ENCODE measurements around the gene TULP1.

Gene TULP1

DNA sequence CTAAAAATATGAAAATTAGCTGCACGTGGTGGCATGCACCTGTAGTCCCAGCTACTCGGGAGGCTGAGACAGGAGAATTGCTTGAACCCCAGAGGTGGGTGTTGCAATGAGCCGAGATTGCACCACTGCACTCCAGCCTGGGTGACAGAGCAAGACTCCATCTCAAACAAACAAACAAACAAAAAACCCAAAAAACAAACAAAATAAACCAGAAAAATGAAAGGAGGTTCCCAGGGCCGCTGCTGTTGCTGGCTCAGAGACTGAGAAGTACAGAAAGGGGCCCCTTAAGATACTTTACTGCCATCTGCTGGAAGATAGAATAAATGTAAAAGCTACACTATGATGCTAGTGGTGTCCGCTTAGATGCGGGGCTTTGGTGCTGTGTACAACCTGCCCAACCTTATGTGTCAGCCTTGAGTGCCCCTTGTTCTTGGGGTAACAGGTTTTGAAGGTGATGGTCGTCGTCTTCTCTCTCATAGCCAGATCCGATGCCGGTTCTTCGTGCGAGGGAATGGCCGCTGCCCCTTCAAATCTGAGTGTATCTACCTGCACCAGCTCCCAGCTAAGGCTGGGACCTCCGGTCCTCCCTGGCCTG, 63.3 kb downstream of the TULP1 start:
- H3K9me2 ChIP-seq (replicated peaks; ENCODE audit: insufficient read depth, low read length): no peaks in the 10 kb centered on the region

DNA sequence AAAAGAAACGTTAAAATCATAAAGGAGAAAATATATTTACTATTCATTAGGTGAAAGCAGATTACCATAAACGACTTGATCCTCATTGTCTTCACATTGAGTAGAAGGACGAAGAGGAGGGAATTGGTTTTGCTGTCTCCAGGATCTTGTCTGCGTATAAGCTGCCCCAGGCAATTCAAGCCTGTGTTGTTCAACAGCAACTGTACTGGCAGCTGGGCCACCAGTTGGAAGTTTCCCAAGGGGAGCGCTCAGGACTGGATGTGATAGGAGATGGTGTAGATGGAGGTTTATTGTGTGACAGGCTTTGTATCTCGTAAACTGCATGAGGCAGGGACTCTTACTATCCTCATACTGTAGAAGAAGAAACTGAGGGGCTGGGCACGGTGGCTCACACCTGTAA, 64.5 kb downstream of the TULP1 start:
- H3K9ac ChIP-seq (ENCODE audit: low read length): no peak overlapping the region
- H3K27me3 ChIP-seq (ENCODE audit: low read length): no peaks in the 10 kb centered on the region
- 0 out of 2 replicates have a peak, but pooled peaks cover 3% of the 10 kb centered on the region for H4K20me1 ChIP-seq (ENCODE audit: low read depth, low read length)
- no peaks in the 10 kb centered on the region for H3K9me3 ChIP-seq (ENCODE audit: insufficient read depth, low read length)
- H3K79me2 ChIP-seq (ENCODE audit: insufficient read depth, low read length): peaks cover 3% of the 10 kb centered on the region; the same call in 1 of the 2 replicates
- H3F3A ChIP-seq (ENCODE audit: insufficient read depth): peaks cover 7% of the 10 kb centered on the region; the same call in 1 of the 2 replicates
- no peak overlapping the region for H3K4me2 ChIP-seq (ENCODE audit: low read depth, low read length, poor library complexity, severe bottlenecking)
- no peak overlapping the region for H3K27ac ChIP-seq (ENCODE audit: low read depth, low read length)
- H3K9me2 ChIP-seq (replicated peaks; ENCODE audit: insufficient read depth, low read length): no peaks in the 10 kb centered on the region
- no peak overlapping the region for H3K4me3 ChIP-seq (ENCODE audit: insufficient read depth, low read length, poor library complexity, severe bottlenecking)
- no peaks in the 10 kb centered on the region for H3K36me3 ChIP-seq (ENCODE audit: low read length)
- TF ChIP-seq, protein P1, sequence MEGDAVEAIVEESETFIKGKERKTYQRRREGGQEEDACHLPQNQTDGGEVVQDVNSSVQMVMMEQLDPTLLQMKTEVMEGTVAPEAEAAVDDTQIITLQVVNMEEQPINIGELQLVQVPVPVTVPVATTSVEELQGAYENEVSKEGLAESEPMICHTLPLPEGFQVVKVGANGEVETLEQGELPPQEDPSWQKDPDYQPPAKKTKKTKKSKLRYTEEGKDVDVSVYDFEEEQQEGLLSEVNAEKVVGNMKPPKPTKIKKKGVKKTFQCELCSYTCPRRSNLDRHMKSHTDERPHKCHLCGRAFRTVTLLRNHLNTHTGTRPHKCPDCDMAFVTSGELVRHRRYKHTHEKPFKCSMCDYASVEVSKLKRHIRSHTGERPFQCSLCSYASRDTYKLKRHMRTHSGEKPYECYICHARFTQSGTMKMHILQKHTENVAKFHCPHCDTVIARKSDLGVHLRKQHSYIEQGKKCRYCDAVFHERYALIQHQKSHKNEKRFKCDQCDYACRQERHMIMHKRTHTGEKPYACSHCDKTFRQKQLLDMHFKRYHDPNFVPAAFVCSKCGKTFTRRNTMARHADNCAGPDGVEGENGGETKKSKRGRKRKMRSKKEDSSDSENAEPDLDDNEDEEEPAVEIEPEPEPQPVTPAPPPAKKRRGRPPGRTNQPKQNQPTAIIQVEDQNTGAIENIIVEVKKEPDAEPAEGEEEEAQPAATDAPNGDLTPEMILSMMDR (IDR thresholded peaks at IDR 0.05; ENCODE audit: insufficient read depth, low read length, poor library complexity, severe bottlenecking): no peak
- TF ChIP-seq EZH2phosphoT487 (conservative IDR thresholded peaks at IDR 0.05; ENCODE audit: low read length): no peak
- no peak overlapping the region for H2AFZ ChIP-seq (ENCODE audit: low read depth, low read length, severe bottlenecking)

More for the DNA sequence above, 63.3 kb downstream of the TULP1 start:
- H3K79me2 ChIP-seq (ENCODE audit: insufficient read depth, low read length): peaks cover 6% of the 10 kb centered on the region; the same call in 1 of the 2 replicates
- no peaks in the 10 kb centered on the region for H3K27me3 ChIP-seq (ENCODE audit: low read length)
- H2AFZ ChIP-seq (ENCODE audit: low read depth, low read length, severe bottlenecking): no peak overlapping the region
- H3K36me3 ChIP-seq (ENCODE audit: low read length): no peaks in the 10 kb centered on the region
- H3K4me3 ChIP-seq (ENCODE audit: insufficient read depth, low read length, poor library complexity, severe bottlenecking): no peak overlapping the region
- no peak overlapping the region for H3K27ac ChIP-seq (ENCODE audit: low read depth, low read length)
- H3K9ac ChIP-seq (ENCODE audit: low read length): no peak overlapping the region
- no peaks in the 10 kb centered on the region for H3K9me3 ChIP-seq (ENCODE audit: insufficient read depth, low read length)
- H3F3A ChIP-seq (ENCODE audit: insufficient read depth): peaks cover 9% of the 10 kb centered on the region; the same call in 1 of the 2 replicates
- TF ChIP-seq, protein P1 (IDR thresholded peaks at IDR 0.05; ENCODE audit: insufficient read depth, low read length, poor library complexity, severe bottlenecking): no peak
- TF ChIP-seq EZH2phosphoT487 (conservative IDR thresholded peaks at IDR 0.05; ENCODE audit: low read length): no peak
- no peak overlapping the region for H3K4me2 ChIP-seq (ENCODE audit: low read depth, low read length, poor library complexity, severe bottlenecking)
- 0 out of 2 replicates have a peak, but pooled peaks cover 7% of the 10 kb centered on the region for H4K20me1 ChIP-seq (ENCODE audit: low read depth, low read length)

All from SU-DHL-6 (cell line).